Activated naive CD4-positive, alpha-beta T cell treated with anti-CD3 and anti-CD28 coated beads, Interleukin-2, amount 50 U/mL, for 72 hours (primary cell): ENCODE data around the gene ARHGEF39. TPM values are rescaled to one million over a fixed set of nuclear protein-coding genes. Genes with fewer than 3 reads are reported as not detected.
"Not testable (repeated sequence)": the region's sequence is repeated elsewhere in the genome, so short reads cannot be mapped to it uniquely, and the experiment has no call there.

Source experiments
- ATAC-seq, 2 donors: fragments of 150-1000 bp; cut with Tn5 transposase; 2 replicates each; pipeline ENCODE4 v1.10.0; 2021; ENCODE audit warnings: mild to moderate bottlenecking in 2 of 2, moderate library complexity in 2 of 2
- DNase-seq, 2 donors: peaks; one replicate each; pipeline ENCODE4 v3.0.0; 2021 to 2022; ENCODE audit warnings: low spot score in 2 of 2
- H3K27ac Mint-ChIP-seq, 2 donors: one replicate each; pipeline ENCODE4 v1.8.0; 2022; ENCODE audit warnings: mild to moderate bottlenecking in 2 of 2, mixed read lengths in 2 of 2
- H3K36me3 Mint-ChIP-seq, 2 donors: one replicate each; pipeline ENCODE4 v1.8.0; 2022; ENCODE audit warnings: mixed read lengths in 2 of 2
- H3K9me3 Mint-ChIP-seq, 2 donors: one replicate each; pipeline ENCODE4 v1.8.0; 2022; ENCODE audit warnings: mixed read lengths in 2 of 2
- total RNA-seq, 2 donors: library from RNA; stranded (reverse); gene quantifications; one replicate each; pipeline ENCODE4 v1.2.3, GENCODE V29; 2022

The ARHGEF39 gene
- total RNA-seq, 2 donors from 2014 or later: 21.6 to 22.8 TPM

GRCh38 chr9:35649431-35650340 is 15.3 kb downstream of the ARHGEF39 start:
- H3K9me3 Mint-ChIP-seq: no peaks in the 10 kb centered on the region
- DNase-seq (peak in 1 of 2 donors; percentile 40), ATAC-seq (peak in 1 of 2 donors; percentile 14)
- H3K27ac Mint-ChIP-seq: peak overlapping the region; percentile 55 to 87
- H3K36me3 Mint-ChIP-seq: peaks cover 9 to 29% of the 10 kb centered on the region in 2 donors

- Mint-ChIP-seq H3K36me3 (peaks cover 9 to 42% of the 10 kb centered on the region in 2 donors), H3K9me3 (no peaks in the 10 kb centered on the region), H3K27ac (peak overlapping the region; percentile 85 to 97)
- DNase-seq (peak; percentile 92 to 98), ATAC-seq (peak; percentile 87 to 91)
These were observed 18.3 kb downstream of the ARHGEF39 start for GRCh38 chr9:35646533-35647265.

- peak; percentile 5 to 23 for ATAC-seq
- Mint-ChIP-seq H3K9me3 (no peaks in the 10 kb centered on the region), H3K36me3 (peaks cover 9 to 47% of the 10 kb centered on the region in 2 donors), H3K27ac (peak overlapping the region; percentile 85 to 97)
- no peak for DNase-seq
These were observed 18.9 kb downstream of the ARHGEF39 start for GRCh38 chr9:35646153-35646532.

- Mint-ChIP-seq H3K36me3 (peaks cover 9 to 51% of the 10 kb centered on the region in 2 donors), H3K27ac (peak overlapping the region; percentile 85 to 97)
- not testable (repeated sequence) for DNase-seq, H3K9me3 Mint-ChIP-seq, ATAC-seq
These were observed 19.3 kb downstream of the ARHGEF39 start for GRCh38 chr9:35645736-35646135.

GRCh38 chr9:35643046-35643445 is 21.9 kb downstream of the ARHGEF39 start:
- ATAC-seq (no peak), DNase-seq (no peak)
- Mint-ChIP-seq H3K27ac (no peak overlapping the region), H3K36me3 (peaks cover 0 to 42% of the 10 kb centered on the region in 2 donors), H3K9me3 (peaks cover 4 to 5% of the 10 kb centered on the region in 2 donors)

GRCh38 chr9:35641478-35641877 is 23.5 kb downstream of the ARHGEF39 start:
- H3K9me3 Mint-ChIP-seq: peaks cover 4 to 16% of the 10 kb centered on the region in 2 donors
- not testable (repeated sequence) for ATAC-seq, DNase-seq, H3K27ac Mint-ChIP-seq
- peaks cover 0 to 51% of the 10 kb centered on the region in 2 donors for H3K36me3 Mint-ChIP-seq

- H3K27ac Mint-ChIP-seq: peak overlapping the region in 1 of 2 donors; percentile 1
- H3K9me3 Mint-ChIP-seq: peaks cover 4 to 16% of the 10 kb centered on the region in 2 donors
- ATAC-seq, DNase-seq: not testable (repeated sequence)
- peaks cover 0 to 45% of the 10 kb centered on the region in 2 donors for H3K36me3 Mint-ChIP-seq
These were observed 24.6 kb downstream of the ARHGEF39 start for GRCh38 chr9:35640431-35640830.

GRCh38 chr9:35639631-35640030 is 25.4 kb downstream of the ARHGEF39 start:
- no peak for DNase-seq
- Mint-ChIP-seq H3K36me3 (peaks cover 0 to 43% of the 10 kb centered on the region in 2 donors), H3K9me3 (peaks cover 4 to 16% of the 10 kb centered on the region in 2 donors), H3K27ac (peak overlapping the region; percentile 83 to 85)
- ATAC-seq: peak in 1 of 2 donors; percentile 11

GRCh38 chr9:35639225-35639624 is 25.8 kb downstream of the ARHGEF39 start:
- Mint-ChIP-seq H3K27ac (peak overlapping the region; percentile 83 to 85), H3K36me3 (peaks cover 0 to 39% of the 10 kb centered on the region in 2 donors), H3K9me3 (peaks cover 4 to 16% of the 10 kb centered on the region in 2 donors)
- DNase-seq: not testable (repeated sequence)
- ATAC-seq: peak in 1 of 2 donors; percentile 79

- not testable (repeated sequence) for DNase-seq
- ATAC-seq: peak in 1 of 2 donors; percentile 47
- Mint-ChIP-seq H3K9me3 (peaks cover 4 to 16% of the 10 kb centered on the region in 2 donors), H3K27ac (peak overlapping the region; percentile 32 to 85), H3K36me3 (peaks cover 0 to 39% of the 10 kb centered on the region in 2 donors)
These were observed 26.2 kb downstream of the ARHGEF39 start for GRCh38 chr9:35638751-35639150.

- DNase-seq, ATAC-seq: not testable (repeated sequence)
- H3K27ac Mint-ChIP-seq: peak overlapping the region in 1 of 2 donors; percentile 26
- H3K36me3 Mint-ChIP-seq: peaks cover 0 to 32% of the 10 kb centered on the region in 2 donors
- peaks cover 4 to 16% of the 10 kb centered on the region in 2 donors for H3K9me3 Mint-ChIP-seq
These were observed 27.5 kb downstream of the ARHGEF39 start for GRCh38 chr9:35637427-35637955.

GRCh38 chr9:35636877-35637246 is 28.1 kb downstream of the ARHGEF39 start:
- not testable (repeated sequence) for H3K27ac Mint-ChIP-seq, ATAC-seq, DNase-seq
- Mint-ChIP-seq H3K36me3 (peaks cover 0 to 32% of the 10 kb centered on the region in 2 donors), H3K9me3 (peaks cover 4 to 16% of the 10 kb centered on the region in 2 donors)

GRCh38 chr9:35636135-35636876 is 28.7 kb downstream of the ARHGEF39 start:
- H3K27ac Mint-ChIP-seq: no peak overlapping the region
- H3K36me3 Mint-ChIP-seq: peaks cover 0 to 27% of the 10 kb centered on the region in 2 donors
- H3K9me3 Mint-ChIP-seq: peaks cover 4 to 16% of the 10 kb centered on the region in 2 donors
- no peak for DNase-seq
- no peak for ATAC-seq

GRCh38 chr9:35635730-35636129 is 29.3 kb downstream of the ARHGEF39 start:
- peaks cover 0 to 21% of the 10 kb centered on the region in 2 donors for H3K36me3 Mint-ChIP-seq
- H3K9me3 Mint-ChIP-seq: peaks cover 4 to 16% of the 10 kb centered on the region in 2 donors
- DNase-seq (no peak), ATAC-seq (no peak)
- peak overlapping the region in 1 of 2 donors; percentile 9 for H3K27ac Mint-ChIP-seq

- ATAC-seq (no peak), DNase-seq (no peak)
- no peak overlapping the region for H3K27ac Mint-ChIP-seq
- no peaks in the 10 kb centered on the region for H3K9me3 Mint-ChIP-seq
- no peaks in the 10 kb centered on the region for H3K36me3 Mint-ChIP-seq
These were observed 35.4 kb downstream of the ARHGEF39 start for GRCh38 chr9:35629597-35629996.
